GM21529 (cell line): ENCODE data around the gene CCDC167.
"Not testable (repeated sequence)": the region's sequence is repeated elsewhere in the genome, so short reads cannot be mapped to it uniquely, and the experiment has no call there.

ENCODE experiments used
- ATAC-seq: cut with Tn5 transposase; IDR thresholded peaks from one replicate; pipeline ENCODE4 v1.9.1; 2021; ENCODE audit not compliant: unreplicated experiment

CCDC167 gene

DNA sequence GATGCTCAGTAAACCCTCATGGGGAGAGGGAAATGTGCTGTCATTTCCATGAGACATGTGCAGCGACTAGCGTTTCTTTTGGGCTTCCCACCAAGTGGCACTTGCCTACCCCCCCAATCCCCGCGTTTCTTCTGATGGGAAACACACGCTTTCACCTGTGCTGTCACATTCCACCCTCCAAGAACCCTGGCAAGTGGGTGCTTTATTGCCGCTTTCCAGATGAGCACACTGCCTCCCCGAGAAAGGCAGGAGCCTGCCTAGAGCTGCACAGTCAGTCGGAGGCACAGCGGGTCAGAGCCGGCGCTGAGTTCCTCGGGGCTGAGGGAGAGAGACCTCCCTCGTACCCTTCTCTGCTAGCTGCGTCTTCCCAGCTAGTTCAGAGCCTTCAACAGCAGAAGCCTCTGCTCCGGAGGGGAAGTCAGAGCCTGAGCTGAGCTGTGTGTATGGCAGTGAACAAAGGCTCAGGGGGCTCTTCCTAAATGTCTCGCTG, 12.3 kb upstream of the CCDC167 start:
- no peak for ATAC-seq

DNA sequence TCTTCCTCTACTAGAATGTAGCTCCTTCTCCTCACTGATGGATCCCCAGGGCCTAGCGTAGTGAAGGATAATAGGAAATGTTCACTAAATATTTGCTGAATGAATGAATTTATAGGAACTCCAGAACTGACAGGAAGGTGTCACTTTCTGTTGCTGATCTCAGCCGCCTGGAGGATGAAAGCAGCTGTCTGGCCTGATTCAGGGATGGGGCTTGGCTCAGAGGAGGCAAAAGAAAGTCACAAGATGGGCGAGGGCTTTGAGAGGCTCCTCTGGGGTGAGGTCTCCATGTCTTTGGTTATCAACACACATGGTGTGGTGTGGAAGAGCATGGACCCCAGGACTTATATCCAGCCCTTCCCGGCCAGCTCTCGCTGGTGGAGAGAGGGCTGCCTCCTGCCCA, 11.5 kb upstream of the CCDC167 start:
- ATAC-seq: no peak

DNA sequence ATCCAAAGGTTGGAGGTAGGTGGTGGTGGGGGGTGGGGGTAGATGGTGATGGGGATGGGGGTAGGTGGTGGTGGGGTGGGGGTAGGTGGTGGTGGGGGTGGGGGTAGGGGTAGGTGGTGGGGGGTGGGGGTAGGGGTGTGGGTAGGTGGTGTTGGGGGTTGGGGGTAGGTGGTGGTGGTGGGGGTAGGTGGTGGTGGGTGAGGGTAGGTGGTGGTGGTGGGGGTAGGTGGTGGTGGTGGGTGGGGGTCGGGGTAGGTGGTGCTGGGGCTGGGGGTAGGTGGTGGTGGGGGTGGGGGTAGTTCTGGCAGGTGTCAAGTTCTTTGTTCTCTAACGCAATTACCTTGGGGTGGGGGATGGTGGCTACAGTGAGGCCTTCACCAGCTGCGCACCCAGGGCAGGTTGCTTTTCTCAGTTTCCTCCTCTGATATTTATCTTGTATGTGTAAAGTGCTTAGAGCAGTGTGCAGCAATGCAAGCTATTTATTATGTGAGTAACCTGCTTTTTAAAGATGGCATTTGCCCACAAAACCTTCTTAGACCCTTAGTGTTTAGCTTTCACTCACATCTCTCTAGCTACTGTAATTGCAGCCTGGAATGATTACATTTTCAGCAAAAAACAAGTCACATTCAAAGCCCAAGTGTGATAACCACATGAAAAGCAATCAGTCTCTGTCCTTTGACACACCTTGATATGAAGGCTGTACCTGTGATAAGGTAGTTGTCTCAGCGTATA, 8.2 kb upstream of the CCDC167 start:
- no peak for ATAC-seq

DNA sequence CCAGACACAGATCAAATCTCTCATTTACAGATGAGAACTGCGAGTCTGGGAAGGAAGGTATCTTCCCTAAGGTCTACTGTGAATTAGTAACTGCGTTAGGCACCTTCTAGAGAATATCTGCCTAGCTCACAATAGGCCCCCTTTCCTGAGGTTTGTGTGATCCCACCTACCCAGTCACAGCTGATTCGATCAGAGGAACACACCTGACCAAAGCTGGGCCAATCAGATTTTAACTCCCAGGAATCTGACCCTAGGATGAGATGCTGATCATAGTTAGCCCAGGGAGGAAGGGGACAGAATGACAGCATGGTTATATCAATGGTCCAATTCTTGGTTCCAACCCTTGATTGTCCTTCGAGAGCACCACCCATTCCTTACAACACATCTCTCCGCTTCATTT, 7.4 kb upstream of the CCDC167 start:
- no peak for ATAC-seq

DNA sequence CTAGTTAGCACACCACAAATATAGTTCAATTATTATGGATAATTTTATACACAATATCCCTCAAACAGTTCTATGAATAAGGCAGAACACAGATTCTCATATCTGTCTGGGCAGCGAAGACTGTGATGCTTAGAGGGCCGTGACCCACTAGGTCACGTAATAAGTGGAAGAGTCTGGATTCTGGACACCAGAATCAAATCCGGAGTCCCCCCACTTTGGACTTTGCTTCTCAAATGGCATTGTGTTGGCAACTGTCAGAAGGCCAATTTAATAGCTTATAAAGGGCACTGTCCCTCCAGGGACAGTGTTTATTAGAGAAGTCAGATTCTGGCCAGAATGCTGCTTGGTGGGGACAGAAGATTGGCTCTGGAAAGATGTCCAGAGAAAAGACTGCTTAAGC, 6.8 kb upstream of the CCDC167 start:
- ATAC-seq: no peak

DNA sequence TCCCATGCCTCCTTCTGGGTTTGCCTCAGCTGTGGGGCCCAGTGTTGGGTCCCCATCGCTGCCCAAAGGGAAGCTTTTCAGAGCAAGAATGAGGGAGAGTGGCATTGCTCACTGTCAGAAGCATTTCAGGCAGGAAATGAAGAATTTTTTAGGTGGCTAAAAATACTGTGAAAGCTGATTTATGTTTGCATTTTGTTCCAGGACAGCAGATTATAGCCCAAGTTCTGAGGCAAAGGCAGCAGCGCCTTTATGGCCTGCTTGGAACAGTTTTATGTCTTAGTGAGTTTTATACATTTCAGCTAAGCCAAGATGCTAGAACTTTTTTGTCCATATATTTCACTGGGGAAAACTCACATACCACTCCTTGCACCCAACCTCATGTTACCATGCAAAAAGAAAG, 4.3 kb upstream of the CCDC167 start:
- no peak for ATAC-seq

DNA sequence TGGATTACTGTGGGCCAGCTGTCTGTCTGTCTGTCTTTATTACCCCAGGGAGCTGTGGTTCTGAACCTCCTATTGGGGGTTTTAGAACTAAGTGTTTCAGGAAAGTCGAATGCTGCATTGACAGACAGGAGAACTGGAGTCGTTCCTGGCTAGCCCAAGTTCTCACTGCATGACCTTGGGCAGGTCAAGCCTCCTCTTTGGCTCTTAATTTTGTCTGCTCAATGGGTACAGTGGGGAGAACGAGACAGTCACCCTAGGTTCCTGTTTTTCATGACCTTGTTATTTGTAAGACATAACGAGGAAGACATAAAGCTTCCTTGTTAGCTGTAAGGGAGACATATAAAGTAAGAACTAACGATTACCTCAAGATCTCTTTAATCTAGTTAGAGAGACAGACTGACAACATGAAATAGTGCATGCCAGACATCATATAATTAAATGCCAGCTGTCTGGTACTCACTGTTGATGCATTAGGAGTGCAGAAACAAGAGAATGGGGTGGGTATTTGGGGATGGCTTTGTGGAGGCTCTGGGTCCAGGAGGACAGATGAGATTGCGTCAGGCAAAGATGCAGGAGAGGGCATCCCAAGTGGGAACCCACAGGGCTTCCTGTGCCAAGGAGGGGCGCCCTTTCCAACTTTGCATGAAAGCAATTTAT, 3.7 kb upstream of the CCDC167 start:
- no peak for ATAC-seq

DNA sequence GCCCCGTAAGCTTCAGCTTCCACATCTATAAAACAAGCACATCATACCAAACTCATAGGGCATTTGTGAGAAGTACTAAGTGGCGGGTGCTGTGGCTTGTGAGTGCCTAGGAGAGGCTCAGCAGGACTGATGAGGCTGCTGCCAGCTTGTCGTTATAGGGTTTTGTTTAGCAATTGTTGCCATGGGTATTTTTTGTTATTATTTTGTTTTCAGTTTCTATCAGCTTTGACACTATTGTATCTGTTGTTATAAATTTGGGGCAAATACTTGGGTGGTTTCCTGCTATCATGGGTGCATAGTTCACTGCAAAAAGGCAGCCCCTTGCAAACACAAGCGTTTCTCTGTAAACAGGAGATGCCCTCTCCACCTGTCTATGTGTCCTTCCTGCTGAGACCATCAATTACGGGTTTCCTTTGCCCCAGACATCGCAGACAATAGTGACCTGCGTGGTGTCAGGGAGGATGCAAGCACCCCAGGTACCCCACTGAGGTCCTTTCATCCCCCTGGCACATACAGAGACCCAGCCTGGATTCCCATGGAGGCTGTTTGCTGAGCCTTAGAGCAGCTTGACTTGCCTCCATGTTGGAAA, 3.1 kb upstream of the CCDC167 start:
- ATAC-seq: no peak

DNA sequence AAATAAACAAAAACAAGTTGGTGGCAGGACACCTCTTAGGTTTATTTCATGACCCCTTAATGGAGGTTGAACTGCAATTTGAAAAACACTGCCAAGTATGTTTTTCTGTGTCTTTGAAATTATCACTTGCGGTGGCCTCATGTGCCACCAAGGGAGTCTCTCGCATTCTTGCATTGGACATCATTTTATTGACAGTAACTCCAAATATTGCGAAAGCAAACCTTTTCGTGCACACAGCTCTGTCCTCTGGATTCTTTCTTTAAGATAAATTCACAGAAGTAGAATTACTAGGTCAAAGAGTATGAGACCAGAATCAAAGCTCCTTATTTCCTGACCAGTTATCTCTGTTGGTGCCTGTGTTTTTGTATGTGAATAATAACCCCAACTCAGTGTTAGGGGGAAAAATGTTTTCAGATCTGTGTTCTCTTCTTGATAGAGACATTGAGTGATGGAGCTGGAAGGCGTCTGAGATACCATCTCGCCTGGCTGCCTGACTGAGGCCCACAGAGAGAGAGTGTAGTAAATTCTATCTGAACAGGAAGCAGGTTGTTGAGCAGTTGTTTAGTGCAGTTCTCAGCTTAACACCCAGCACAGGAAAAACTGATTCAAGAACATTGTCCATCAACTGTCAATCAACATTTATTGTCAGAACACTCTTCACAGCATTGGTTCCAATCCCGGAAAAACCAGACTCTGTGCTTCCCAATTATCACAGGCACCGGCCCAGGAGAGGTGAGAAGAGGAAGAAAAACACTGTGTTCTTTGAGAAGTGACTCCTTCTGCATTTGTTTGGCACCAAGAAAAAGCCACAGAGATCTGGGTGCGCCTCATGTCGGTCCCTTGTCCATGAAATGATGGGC, 2.2 kb upstream of the CCDC167 start:
- no peak for ATAC-seq

DNA sequence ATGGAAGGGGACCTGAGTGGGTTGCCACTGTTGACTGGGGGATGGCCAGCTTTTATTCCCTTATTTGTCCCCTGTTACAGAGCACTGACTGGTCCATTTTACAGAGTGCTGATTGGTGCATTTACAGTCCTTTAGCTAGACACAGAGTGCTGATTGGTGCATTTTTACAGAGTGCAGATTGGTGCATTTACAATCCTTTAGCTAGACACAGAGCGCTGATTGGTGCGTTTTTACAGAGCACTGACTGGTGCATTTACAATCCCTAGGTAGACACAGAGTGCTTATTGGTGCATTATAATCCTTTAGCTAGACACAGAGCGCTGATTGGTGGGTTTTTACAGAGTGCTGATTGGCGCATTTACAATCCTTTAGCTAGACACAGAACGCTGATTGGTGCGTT, 1.2 kb upstream of the CCDC167 start:
- not testable (repeated sequence) for ATAC-seq

DNA sequence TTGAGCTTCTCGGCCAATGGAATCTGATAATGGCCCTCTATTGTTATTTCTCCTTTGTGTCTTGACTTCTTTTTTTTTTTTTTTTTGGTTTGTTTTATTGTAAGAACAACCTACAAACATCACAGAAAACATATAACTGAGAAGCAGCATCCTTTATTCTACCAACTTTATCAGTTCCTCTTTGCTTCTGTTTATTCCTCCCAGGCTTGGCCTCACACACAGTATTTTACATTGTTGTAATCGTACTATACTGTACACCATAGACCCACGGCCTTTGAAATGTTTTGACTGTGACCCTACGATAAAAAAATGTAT, 558 bp upstream of the CCDC167 start:
- no peak for ATAC-seq

DNA sequence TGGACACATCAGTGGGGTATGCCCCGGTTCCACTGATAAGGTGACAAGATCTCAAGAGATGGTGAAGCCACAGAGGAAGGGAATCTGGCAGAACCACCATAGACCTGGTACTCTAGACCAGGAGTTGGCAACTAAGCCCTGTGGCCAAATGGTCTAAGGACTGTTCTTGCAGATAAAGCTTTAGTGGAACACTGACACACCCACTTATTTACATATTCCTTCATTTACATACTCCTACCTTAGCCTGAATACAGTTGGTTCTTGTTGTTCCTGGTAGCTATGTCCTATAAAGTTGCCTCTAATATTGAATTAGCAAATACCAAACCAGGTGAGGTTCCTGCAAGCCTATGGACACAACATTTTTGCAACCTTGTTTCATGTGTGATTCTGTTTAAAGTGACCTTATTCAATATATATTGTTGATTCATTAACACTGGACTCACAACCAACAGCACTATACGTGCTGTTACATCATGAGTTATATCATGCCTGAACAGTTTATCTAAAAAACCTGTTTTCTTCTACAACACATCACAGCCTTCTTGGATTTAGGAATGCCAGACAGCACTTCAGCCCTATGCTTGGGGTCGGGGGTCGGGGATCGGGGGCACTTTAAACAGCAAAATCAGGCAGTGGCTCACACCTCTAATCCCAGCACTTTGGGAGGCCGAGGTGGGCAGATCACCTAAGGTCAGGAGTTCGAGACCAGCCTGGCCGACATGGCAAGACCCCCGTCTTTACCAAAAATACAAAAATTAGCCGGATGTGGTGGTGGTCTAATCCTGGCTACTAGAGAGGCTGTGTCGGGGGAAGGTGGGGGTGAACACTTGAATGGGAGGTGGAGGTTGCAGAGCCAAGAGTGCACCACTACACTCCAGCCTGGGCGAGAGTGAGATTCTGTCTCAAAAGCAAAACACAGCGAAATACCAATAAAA, 2.5 kb downstream of the CCDC167 start:
- no peak for ATAC-seq

DNA sequence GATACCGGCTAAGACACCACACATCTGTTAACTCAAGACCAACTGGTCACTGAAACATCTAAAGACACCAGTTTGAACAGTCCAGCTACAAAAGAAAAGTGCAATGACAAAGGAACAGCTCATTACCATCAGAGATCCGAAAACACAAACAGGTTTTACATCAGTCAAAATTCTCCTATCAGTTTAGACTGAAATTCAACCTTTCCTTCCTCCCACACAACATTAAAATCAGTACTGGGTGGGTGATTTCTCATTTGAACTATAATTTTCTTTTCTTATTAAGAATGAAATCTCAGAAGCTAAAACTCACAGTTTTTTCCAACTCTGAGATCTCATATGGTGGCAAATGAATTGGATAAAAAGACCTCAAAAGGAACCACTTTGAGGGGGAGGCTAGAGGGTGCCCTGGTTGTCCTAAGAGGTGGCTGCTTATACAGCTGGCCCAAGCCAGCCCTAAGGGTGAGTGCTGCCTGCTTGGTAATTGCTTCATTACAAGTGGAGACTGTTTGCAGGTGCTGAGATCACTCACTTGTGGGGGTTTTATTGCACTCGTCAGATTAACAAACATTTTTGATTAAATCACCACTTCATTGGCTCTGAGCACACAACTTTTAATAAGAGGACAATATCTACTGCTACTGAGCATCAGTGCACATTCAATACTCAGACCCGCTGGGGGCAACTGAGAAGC, 4.3 kb downstream of the CCDC167 start:
- ATAC-seq: no peak

DNA sequence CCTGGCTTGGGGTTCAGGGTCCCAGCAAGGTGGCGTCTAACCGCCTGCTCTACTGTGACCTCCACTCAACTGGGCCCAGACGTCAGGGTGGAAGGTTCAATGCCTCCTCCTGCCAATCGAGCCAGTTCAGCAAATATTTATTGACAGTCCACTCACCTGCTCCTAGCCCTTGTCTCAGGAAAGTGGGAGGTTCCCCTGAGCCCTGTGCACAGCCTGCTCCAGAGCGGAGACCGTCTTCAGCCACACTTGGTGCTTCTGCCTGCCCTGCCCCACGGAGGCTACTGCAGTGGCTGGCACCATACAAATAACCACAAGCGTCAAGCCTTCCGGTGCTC, 6.1 kb downstream of the CCDC167 start:
- ATAC-seq: no peak

DNA sequence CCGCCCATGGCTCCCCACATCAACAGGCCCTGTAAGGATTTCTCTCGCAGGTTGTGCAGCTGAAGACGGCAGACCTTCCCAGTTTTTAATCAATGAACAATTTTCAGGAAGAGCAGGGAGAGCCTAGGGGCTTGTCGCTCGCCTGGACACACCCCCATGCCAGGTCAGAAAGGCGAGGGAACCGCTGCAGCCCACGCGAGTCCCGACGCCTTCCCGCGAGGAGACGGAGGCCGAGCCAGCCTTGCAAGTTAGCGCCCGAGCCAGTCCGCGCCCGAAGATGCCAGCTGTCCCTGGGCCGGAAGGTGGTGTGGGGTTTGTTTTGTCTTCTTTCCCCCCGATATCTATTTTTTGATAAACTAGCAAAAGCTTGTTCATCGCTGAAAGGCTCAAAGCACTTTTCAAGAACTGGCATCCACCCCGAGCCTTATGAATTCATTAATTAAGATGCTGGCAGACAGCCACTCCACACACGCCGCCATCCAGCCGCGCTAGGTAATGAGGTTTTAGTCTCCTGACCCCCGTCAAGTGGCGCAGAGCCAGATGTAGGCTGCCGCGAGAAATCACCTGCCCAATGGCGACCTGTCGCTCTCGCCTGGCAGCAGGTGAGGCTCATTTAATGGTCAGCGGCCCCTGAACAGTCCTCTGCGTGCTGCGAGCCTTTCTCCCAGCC, 6.6 kb downstream of the CCDC167 start:
- no peak for ATAC-seq

DNA sequence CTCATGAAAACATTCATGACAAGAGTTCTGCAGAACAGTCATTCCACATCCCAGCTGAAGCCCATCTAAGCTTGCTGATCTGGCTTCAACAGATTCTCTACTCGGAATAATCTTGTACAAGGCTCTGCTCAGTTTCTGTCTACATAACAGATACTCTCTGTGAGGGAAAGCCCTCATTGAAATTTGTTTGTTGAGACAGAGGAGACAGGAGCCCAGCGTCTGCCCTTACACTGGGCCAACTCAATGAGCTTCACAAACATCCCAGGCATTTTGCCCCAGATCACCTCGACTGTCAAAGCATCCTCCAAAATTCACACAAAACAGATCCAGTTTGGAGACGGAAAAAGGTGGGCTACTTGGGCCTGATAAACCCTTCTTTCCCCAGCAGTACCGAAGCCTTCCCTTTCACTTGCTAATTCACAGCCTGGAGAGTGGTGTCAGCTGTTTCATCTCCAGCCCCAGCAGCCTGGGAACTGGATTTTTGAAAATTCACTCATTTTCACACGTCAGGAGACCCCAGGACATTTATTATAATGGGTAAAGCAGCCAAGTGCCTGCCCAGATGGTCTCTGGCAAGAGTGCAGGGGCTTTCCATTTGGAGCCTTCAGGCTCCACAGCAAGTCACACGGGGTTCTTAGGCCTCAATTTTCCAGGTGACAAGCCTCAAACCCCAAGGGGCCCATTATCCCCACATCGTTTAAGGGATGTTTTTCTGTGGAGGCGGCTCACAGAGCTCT, 7.3 kb downstream of the CCDC167 start:
- ATAC-seq: no peak

DNA sequence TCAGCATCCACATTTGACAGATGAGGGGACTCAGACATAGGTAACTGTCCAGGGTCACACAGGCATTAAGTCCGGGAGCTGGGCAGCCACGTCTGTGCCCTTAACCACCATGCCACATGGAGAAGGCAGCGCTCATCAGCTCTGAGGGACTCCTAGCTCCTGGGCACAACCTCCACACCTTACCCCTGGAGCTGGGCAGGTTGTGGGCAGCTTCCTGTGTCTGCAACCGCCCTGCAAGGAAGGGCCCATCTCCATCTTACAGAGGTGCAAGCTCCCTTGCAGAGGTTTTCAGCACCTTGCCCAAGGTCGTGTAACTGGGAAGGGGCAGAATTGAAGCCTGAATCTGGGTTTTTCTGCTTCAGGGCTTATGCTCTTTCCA, 7.9 kb downstream of the CCDC167 start:
- no peak for ATAC-seq

DNA sequence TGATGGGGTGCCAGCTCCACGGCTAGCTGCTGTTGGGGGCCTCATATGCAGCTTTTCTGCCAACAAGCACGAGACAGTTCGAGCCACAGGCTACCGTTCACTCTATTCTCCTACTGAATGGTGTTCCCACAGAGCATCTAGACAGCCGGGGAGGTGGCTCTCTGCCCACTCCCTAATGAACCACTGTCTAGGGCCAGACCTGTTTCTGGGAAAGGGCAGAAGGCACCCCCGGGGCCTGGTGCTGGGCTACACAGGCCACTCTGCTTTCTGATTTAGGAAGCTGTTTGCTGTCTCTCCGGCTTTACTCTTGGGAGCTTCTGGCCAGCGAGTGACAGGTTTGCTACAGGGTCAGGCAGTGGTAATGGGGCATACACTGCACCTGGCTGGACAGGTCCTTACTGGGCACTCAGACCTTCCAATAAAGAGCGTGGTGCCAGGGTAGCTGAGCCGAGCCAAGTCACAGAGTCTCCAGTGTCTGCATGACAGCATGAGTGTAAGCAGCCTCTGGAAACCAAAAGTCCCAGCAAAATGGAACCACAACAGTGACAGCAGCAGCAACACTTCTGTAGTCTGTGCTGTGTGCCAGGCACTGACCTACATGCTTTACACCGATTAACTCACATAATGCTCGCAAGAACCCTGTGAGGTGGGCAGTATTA, 8.4 kb downstream of the CCDC167 start:
- ATAC-seq: no peak
